GM12875 (cell line): ENCODE measurements around the gene KDM1A.

Source experiments
- H3K4me3 ChIP-seq: one replicate; pipeline ENCODE4 v1.5.1; 2011; ENCODE audit warnings: low read depth, low read length, control low read depth
- TF ChIP-seq, protein P1 (sequence below): IDR thresholded peaks from 2 replicates; pipeline ENCODE4 v1.5.1; 2011; ENCODE audit warnings: low read depth, mild to moderate bottlenecking, control low read depth, inconsistent platforms, low read length, moderate library complexity, borderline replicate concordance; ENCODE audit not compliant: insufficient read depth

The KDM1A gene

DNA sequence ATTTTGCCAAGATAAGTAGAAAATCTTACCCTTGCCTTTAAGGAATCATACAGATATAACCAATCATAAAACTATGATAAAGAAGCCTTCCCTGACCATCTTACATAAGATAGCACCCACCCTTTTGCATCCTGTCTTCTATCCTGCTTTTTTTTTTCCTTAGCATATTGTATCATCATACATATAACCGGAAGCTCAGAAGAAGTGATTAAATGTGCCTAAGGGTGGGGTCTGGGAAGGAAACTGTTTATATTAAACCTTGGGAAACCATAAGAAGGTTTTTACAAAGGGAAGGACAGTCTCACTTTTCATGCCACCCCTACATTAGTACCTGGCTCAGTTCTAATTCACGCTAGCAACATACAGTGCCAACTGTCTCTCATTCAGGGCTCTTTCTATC lies 82.6 kb downstream of the KDM1A start:
- H3K4me3 ChIP-seq, result no peak overlapping the region
- TF ChIP-seq, protein P1, sequence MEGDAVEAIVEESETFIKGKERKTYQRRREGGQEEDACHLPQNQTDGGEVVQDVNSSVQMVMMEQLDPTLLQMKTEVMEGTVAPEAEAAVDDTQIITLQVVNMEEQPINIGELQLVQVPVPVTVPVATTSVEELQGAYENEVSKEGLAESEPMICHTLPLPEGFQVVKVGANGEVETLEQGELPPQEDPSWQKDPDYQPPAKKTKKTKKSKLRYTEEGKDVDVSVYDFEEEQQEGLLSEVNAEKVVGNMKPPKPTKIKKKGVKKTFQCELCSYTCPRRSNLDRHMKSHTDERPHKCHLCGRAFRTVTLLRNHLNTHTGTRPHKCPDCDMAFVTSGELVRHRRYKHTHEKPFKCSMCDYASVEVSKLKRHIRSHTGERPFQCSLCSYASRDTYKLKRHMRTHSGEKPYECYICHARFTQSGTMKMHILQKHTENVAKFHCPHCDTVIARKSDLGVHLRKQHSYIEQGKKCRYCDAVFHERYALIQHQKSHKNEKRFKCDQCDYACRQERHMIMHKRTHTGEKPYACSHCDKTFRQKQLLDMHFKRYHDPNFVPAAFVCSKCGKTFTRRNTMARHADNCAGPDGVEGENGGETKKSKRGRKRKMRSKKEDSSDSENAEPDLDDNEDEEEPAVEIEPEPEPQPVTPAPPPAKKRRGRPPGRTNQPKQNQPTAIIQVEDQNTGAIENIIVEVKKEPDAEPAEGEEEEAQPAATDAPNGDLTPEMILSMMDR, result no peak

DNA sequence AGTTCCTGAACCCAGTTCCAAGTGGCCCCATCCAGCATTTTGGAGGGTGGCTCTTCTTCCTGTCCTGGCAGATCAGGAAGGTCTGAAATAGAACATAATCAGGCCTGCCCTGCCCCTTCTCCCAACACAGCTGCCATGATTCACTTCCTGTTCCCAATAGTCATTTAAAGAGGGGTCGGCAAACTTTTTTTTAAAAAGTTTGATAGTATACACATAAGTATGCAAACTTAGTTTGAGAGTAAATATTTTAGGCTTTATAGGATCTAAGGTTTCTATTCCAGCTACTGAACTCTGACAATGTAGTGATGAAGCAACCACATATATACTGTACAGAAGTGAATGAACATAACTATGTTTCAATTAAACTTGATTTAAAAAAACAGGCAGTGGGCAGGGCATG lies 83.0 kb downstream of the KDM1A start:
- TF ChIP-seq, protein P1, result no peak
- no peak overlapping the region for H3K4me3 ChIP-seq

DNA sequence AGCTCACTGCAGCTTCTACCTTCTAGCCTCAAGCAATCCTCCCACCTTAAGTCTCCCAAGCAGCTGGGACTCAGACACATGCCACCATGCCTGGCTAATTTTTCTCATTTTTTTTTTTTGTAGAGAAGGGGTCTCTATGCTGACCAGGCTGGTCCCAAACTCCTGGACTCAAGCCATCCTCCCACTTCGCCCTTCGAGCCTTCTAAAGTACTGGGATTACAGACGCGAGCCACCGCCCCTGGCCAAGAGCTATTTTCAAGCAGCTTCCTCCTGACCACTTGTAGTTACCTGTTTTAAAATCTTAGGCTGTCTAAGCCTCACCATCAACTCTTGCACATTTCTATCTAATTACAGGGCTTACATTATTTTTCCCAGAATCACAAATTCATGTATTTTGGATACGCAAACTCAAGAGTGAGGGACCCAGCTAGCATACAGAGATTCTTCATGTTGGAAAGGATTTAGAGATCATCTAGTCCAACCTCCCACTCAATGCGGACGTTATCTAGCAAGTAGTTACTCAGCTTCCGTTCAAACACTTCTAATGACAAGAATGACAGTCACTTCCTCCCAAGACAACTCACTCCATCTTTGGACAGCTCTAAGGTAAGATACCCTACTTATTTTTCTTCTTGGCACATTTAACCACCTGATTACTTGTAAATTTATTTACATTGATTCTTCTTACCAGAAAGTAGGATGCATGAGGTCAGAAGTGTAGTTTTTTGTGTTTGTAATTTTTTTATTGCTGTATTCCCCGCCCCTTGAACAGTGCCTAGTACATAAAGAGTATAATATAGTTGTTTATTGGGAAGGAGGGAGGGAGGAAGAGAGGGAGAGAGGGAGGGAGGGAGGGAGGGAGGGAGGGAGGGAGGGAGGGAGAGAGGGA lies 84.0 kb downstream of the KDM1A start:
- TF ChIP-seq, protein P1, result no peak
- H3K4me3 ChIP-seq, result no peak overlapping the region

DNA sequence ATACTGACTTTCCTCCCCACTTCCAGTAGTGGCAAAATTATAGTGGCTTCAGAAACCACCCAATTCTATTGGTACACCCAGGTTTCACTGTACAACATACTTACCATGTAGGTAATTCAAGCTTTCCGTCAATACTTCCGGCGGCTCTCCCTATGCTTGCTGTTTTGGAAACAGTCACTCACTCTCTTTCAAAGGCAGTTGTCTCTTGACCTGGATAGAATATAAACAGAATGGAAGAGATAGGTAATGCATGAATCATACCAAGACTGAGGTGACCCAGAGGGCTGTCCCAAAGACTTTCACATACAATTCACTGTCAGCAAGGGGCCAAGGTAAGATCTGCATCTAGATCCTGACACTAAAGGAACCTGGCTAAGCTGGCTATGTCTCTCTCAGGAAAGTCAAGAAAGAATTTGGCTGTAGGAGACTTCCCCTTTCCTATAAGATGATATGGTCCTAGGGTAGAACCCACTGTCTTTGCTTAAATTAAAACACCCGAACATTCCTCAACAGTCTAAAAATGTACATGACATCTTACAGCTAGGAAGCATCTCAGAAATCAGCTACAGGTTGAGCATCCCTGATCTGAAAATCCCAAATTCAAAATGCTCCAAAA lies 89.8 kb downstream of the KDM1A start:
- no peak overlapping the region for H3K4me3 ChIP-seq
- TF ChIP-seq, protein P1, result no peak

DNA sequence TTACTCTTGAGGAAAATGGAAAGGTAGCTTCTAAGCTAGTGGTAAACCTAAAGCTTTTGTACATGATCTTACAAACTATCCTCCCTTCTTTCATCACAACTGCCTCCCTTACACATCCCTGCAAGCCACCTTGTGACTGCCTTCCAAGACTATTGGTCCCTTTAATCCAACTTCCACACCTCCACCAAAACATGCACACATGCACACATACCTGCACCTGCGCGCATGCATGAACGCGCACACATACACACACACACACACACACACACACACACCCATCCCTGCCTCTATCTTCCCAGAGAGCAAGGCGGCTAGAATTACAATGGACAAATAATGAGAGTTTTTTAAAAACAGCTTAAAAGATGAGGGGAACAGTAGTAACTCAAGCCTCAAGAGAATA lies 91.1 kb downstream of the KDM1A start:
- no peak overlapping the region for H3K4me3 ChIP-seq
- TF ChIP-seq, protein P1, result no peak

DNA sequence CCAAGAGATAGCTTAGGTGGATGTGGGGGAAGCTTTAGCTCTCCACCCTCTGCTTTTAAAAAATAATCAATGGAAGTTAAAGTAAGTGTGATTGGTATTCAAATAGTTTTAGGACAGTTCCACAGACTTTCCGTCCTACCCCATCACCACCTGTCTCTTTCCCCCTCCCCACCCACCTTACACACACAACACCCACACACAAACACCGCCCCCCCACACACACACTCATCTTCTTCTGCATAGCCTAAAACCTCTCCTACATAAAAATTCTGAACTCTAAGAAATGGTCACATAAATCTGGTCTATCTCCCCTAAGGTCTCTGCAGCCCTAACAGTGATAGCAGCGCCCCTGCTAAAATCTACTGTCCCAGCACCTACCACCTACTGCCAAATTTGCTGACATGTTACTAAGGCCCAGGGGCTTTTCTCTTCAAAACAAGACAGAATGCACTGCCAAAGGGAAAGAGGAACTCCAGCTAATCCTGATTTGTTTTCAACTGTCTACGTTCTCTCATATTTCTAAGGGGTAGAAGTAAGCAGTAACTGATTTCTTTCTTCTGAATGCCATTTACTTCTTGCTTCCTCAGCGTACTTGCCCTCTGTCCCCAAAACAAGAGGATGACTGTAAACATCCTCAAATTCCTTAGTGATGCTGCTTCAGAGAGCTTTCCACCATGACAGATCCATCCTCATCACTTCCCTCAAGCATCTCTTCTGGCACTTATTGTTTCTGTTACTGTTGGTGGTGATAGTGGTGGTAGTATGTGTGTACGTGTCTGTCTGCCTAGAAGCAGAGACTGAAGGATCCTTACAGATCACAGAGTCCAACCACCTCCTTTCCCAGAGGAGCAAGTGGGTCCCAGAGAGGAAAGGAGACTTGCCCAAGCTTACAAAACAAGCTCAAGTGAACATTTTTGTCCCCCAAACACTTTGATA lies 92.6 kb downstream of the KDM1A start:
- no peak overlapping the region for H3K4me3 ChIP-seq
- TF ChIP-seq, protein P1, result no peak
